Measurements from ENCODE around the gene SETBP1.

Gene SETBP1

GRCh38 chr18:45081566-45082181 is 401.0 kb downstream of the SETBP1 start:
- DNase-seq (ENCODE audit: low spot score), result no peak

- DNase-seq (ENCODE audit: low spot score), result no peak
Observed at GRCh38 chr18:45083226-45083855, 402.7 kb downstream of the SETBP1 start.

DNA sequence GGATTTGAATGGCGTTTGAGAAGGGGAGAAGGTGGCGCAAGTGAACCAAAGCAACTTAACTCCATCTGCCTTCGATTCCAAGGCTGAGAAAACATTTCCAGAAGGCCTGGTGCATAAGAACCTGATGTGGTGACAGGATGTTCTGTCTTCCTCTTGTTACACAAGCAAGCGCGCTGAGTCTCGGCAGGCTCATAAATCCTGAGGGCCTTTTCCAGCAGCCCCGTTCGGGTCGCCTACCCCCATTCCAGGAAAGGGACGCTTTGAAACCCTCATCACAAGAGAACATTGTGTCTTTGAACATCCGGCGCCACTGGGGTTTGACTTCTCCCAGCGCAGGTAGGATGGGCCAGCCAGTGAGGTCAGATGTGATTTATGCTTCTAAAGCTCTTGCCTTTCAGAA is 403.5 kb downstream of the SETBP1 start:
- no peak for DNase-seq (ENCODE audit: low spot score)

GRCh38 chr18:45085916-45086624 is 405.4 kb downstream of the SETBP1 start:
- no peak for DNase-seq (ENCODE audit: low spot score)

- no peak for DNase-seq (ENCODE audit: low spot score)
Observed at GRCh38 chr18:45086777-45087176, 406.1 kb downstream of the SETBP1 start.

DNA sequence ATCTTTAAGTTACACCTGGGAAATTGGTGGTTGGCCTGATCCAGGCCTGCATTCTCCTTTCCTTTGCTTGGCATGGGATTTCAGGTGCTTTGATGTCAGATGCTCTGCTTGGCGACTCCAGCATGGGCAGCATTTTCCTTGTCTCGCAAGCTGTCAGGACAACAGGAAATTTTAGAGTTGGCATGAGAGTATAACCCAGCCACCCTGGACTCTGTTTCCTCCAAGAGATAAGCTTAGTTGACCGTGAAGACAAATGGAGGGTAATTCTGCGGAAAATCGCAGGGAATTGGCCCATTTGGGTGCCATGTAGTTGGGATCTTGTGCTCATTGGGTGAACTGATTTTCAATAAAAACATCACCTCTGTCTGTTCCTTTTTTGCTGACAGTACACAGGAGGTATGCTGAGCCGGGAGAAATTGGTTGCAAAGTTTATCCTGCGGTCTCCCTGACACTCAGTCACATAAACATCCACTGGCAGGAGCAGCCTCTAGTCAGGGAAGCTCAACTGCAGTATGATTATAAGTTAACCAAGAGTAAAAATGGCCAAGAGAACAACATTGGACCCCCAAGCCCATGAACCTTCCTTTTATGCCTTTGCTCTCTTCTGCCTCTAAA is 409.9 kb downstream of the SETBP1 start:
- no peak for DNase-seq (ENCODE audit: low spot score)

GRCh38 chr18:45100321-45101105 is 419.8 kb downstream of the SETBP1 start:
- no peak for DNase-seq (ENCODE audit: low spot score)

DNA sequence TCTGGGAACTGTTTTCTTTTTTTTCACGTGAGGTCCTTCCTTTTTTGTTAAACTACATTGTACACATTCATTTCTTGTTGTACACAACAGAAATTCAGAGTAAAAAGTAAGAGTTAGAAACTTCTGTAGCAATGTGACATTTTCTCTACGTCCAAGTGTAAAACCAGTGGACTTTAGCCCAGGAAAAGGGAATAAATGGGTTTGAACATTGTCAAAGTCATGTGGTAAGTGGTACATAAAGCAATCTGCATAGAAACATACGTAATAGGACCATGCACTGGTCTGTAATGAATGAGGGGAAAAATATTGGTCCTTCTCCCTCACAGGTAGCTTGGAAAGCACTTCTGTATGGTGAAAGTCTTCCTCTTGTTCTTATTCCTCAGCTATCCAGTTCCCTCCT is 421.4 kb downstream of the SETBP1 start:
- DNase-seq (ENCODE audit: low spot score), result no peak

DNA sequence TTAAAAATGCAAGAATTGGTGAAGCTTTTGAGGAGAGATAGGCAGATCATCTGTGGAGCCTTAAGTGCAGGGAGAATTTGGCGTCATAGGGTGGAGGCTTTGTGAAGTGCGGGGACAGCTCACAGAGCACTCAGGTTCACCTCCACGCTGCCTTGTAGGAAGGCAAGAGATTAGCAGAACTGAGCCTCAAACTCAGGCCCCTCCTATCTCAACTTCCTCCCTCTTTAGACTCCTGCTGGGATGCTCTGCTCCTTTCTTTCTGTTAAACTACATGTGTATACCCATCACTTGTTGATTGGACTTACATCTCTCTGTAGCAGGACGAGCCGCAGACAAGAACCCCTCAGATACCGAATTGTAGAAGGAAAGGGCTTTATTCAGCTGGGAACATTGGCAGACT is 422.2 kb downstream of the SETBP1 start:
- DNase-seq (ENCODE audit: low spot score), result no peak

GRCh38 chr18:45103319-45104048 is 422.8 kb downstream of the SETBP1 start:
- DNase-seq (ENCODE audit: low spot score), result peak; percentile 73

DNA sequence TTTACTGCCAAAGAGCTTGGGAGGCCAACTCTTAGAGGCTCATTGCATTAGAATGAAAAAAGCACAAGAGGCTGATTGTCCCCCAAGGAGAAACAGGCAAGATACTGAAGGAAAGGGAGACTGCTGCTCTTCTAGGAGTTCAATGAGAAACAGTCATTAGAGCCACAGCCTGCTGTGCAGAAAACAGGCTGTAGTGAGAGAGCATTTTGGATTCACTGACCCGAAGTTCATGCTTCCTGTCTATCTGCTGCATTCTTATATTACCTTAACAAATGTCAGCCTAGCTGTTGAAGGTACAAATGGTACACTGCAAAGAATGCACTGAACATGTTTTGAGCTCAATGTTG is 423.3 kb downstream of the SETBP1 start:
- DNase-seq (ENCODE audit: low spot score), result no peak

- peak; percentile 86 for DNase-seq (ENCODE audit: low spot score)
Observed at GRCh38 chr18:45106331-45106774, 425.7 kb downstream of the SETBP1 start.

DNA sequence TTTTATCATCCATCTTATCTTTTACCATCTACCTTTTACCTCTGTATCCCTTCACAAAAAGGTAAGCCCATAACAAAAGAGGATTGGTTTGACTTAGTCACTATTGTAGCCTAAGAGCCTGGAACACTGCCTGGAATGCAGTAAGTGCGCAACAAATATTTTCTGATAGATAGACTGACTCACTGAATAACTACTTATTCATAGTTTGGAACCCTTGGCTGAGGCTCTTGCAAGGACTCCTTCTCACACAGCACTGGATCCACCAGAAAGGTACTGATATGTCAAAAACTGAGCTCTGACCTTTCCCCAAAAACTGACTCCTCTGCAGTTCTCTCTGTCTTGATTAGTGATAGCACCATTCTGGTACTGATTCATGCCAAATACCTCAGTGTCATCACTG is 426.7 kb downstream of the SETBP1 start:
- no peak for DNase-seq (ENCODE audit: low spot score)

- DNase-seq (ENCODE audit: low spot score), result no peak
Observed at GRCh38 chr18:45108754-45109153, 428.1 kb downstream of the SETBP1 start.

GRCh38 chr18:45109271-45109670 is 428.6 kb downstream of the SETBP1 start:
- no peak for DNase-seq (ENCODE audit: low spot score)

- no peak for DNase-seq (ENCODE audit: low spot score)
Observed at GRCh38 chr18:45109706-45110105, 429.0 kb downstream of the SETBP1 start.

DNA sequence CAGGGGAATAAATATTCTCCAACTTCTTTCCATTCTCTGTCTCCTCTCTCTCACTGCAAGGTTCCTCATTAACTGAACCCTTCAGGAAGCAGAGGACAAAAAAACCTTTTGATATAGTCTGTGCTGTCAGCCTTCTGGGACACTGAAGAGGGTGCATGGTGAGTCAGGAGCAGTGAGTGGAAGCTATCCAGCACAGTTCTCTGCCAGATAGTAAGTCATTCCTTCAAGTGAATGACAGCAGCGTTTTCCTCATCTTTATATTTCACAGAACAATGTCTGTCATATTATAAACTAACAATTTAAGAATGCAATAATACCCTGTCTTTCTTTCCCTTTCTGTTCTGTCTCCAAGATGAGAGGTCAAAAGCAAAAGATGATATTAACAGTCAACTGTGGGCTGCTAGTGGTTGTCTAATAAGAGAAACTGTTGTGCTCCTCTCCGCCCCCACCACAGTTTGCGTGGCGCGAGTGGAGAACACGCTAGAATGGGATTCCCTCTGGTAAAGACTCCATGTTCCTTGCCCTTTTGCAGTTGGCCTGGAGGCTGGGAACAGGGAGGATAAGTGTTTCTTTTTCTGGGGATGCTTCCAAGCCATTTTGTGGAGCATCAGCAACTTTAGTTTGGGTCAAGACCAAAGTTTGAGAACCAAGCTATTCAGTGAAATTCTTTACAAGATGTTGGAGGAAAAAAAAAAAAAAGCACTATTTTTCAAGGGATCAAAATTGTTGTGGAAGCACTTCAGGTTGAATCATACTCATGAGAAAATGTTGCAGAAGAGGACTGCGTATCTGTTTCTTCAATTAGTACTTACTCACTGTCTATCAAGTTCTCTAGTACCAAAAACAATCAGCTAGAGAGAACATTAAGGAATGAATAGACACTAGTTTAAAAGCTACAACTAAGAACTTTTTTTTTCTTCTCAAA is 430.2 kb downstream of the SETBP1 start:
- DNase-seq (ENCODE audit: low spot score), result no peak

DNA sequence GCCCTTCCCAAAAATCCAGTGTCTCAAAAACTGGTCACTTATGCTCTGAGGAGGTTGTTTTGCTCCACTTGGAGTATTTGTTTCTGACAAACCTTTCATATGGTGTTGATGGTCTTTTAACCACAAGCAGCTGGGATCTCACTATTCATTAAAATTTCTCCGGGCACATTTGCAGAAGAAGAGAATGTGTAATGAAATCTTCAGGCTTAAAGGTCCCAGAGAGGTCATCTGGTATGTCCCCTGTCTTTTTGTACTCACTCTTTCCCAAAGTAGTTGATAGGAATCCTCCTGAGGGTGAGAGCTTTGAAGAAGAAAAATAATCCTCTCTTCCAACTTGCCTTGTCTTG is 430.8 kb downstream of the SETBP1 start:
- DNase-seq (ENCODE audit: low spot score), result no peak

DNA sequence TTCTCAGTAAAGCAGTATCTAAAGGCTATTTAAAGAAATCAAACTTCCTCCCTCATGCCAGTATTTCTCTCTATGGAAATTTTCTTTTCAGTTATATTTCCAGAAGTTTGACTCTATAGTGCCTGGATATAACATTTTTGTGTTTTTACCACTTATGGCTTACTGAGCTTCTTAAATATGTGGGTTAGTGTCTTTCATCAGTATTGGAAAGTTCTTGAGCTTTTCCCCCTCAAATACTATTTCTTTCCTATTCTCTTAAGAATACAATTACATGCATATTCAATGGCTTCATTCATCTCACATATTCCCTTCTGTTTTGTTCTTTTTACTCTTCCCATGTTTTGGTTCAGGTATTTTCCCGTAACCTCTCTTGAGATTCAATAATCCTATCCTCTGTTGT is 432.0 kb downstream of the SETBP1 start:
- no peak for DNase-seq (ENCODE audit: low spot score)

- no peak for DNase-seq (ENCODE audit: low spot score)
Observed at GRCh38 chr18:45116116-45116515, 435.4 kb downstream of the SETBP1 start.
